Heart right ventricle (tissue), 16 donors: ENCODE data around the gene BRCA1. TPM values are rescaled to one million over a fixed set of nuclear protein-coding genes. Genes with fewer than 3 reads are reported as not detected.

Experiments
- ATAC-seq, 8 donors: fragments of 200-7000 bp; cut with Tn5 transposase; one replicate each; pipeline ENCODE4 v1.9.1; 2020; ENCODE audit warnings: mild to moderate bottlenecking in 8 of 8, moderate library complexity in 8 of 8, moderate number of reproducible peaks in 1 of 8
- DNase-seq, 2 donors: peaks; one replicate each; pipeline ENCODE4 v3.0.0-alpha.2; 2020
- H3K27ac ChIP-seq, 10 donors: fragments of 200-600 bp; sonication (generic) in 2 of 10; one replicate each; pipeline versions ENCODE4 v1.5.0 to v1.8.0; 2020 to 2022; ENCODE audit warnings: mild to moderate bottlenecking in 3 of 10
- H3K27me3 ChIP-seq, 7 donors: fragments of 200-600 bp; one replicate each; pipeline ENCODE4 v1.8.0; 2021 to 2022; ENCODE audit warnings: mild to moderate bottlenecking in 2 of 7
- H3K36me3 ChIP-seq, 9 donors: fragments of 200-600 bp; sonication (generic) in 1 of 9; one replicate each; pipeline versions ENCODE4 v1.5.0 to v1.8.0; 2020 to 2022; ENCODE audit warnings: mild to moderate bottlenecking in 2 of 9
- H3K4me1 ChIP-seq, 9 donors: fragments of 200-600 bp; sonication (generic) in 1 of 9; one replicate each; pipeline versions ENCODE4 v1.5.0 to v1.8.0; 2020 to 2022; ENCODE audit warnings: mild to moderate bottlenecking in 4 of 9
- H3K4me3 ChIP-seq, 10 donors: fragments of 200-600 bp; sonication (generic) in 2 of 10; one replicate each; pipeline versions ENCODE4 v1.5.0 to v1.8.0; 2020 to 2022; ENCODE audit warnings: mild to moderate bottlenecking in 7 of 10, moderate library complexity in 2 of 10
- H3K9me3 ChIP-seq, 11 donors: fragments of 200-600 bp in 10 of 11; sonication (generic) in 2 of 11; one replicate each; pipeline versions ENCODE4 v1.5.0 to v1.8.0; 2013 to 2022; ENCODE audit warnings: mild to moderate bottlenecking in 2 of 11, control low read depth in 1 of 11, moderate library complexity in 1 of 11
- CTCF ChIP-seq, 9 donors: fragments of 200-600 bp; sonication (generic) in 2 of 9; IDR thresholded peaks; one replicate each; pipeline versions ENCODE4 v1.5.0 to v1.8.0; 2021 to 2022; ENCODE audit warnings: antibody characterized with exemption in 9 of 9, mild to moderate bottlenecking in 5 of 9, moderate library complexity in 1 of 9
- WGBS, 2 donors: extraction: QIAGEN DNeasy Blood & Tissue Kit; methylation state at CpG; one replicate each; pipeline ENCODE4 v1.1.7; 2013; ENCODE audit warnings: inconsistent platforms in 1 of 2; 5-methylcytosine and 5-hydroxymethylcytosine counted together
- intact Hi-C, 10 donors: fragments of 100-400 bp; cut with DNase I; formaldehyde crosslinking; loops; one replicate each; pipeline versions ENCODE4 v1.11.1 to v1.14.2; 2022
- polyA plus RNA-seq, 2 donors: library from polyadenylated mRNA; stranded (reverse); fragments of 200-250 nt; gene quantifications; one replicate each; pipeline ENCODE4 v1.2.3, GENCODE V29; 2013
- total RNA-seq, 10 donors: library from RNA; stranded (reverse); fragmentation: NEBNext Ultra II Directional in 3 of 10; extraction: Animal tissue kit (Norgen Biotek cat#: 25700) in 3 of 10; gene quantifications; one replicate each; pipeline versions ENCODE4 v1.2.1 to v1.2.4, GENCODE V29; 2021 to 2023
- donor health status: Arrhythmogenic right ventricular cardiomyopathy.
- donor health status: ischemic (EF 13 %, LVEDD 7.1; RV severe dilation, severe dysfunction).
- donor health status: healthy with polysubstance abuse.
- donor health status: DM: no; HTN: yes; CAD: no.
- donor health status: DM: no; HTN: no; CAD: no.
- donor health status: ischemic (EF 25% LVEDD 6.9; RV normal size, moderate dysfunction).
- donor health status: ischemic (EF 25% LVEDD 5.7; RV mildly dilated, moderate dysfunction).
- donor health status: healthy.
- donor health status: DM: yes; HTN: yes; CAD: no.
- donor health status: Ischemic cardiomyopathy.
- donor health status: ischemic (EF 35%, LVEDD 5.7; RV mildly dilated, moderate dysfunction).
- donor health status: nonischemic (EF 11% LVEDD 7.7; RV severe dilation, severe dysfunction).
- donor health status: DM: yes; HTN: yes; CAD: no.
- donor health status: PGD.
- donor health status: ischemic (EF 29% LVEDD 5.4; RV normal size, mild dysfunction).
- donor health status: nonischemic (EF 23%, LVEDD 6.1; RV moderate dilation, normal function).

The BRCA1 gene
- total and polyA plus RNA-seq, 12 donors, result 2.2 to 12.0 (median 7.9) TPM

- WGBS, 2 donors, result 18 to 20% methylated on average over 5 of the region's 5 CpGs
- Histone ChIP-seq H3K9me3 (no peaks in the 10 kb centered on the region), H3K4me3 (peak overlapping the region in 8 of 10 donors; percentile 1 to 93 (median 80)), H3K36me3 (peaks cover 0 to 62% (median 28%) of the 10 kb centered on the region in 9 donors), H3K4me1 (peaks cover 5 to 43% (median 22%) of the 10 kb centered on the region in 9 donors), H3K27ac (peak overlapping the region in 9 of 10 donors; percentile 49 to 96 (median 89)), H3K27me3 (no peaks in the 10 kb centered on the region)
- DNase-seq (no peak), ATAC-seq (peak in 1 of 8 donors; percentile 2)
- no peak for TF ChIP-seq CTCF (IDR thresholded peaks at IDR 0.05)
- intact Hi-C loops, result loop anchor here in 1 of 10 donors (5.0 kb wide), 1 partner anchor 165 kb away; the partner anchor contains the start of gene PSME3
These were observed 127.7 kb downstream of the BRCA1 start for GRCh38 chr17:42997390-42997983.

Other genes with a start within 250 kb of the BRCA1 start
- not detected for gene G6PC1, start 224.6 kb downstream of the BRCA1 start, total RNA-seq
- not detected for gene G6PC1, start 224.6 kb downstream of the BRCA1 start, polyA plus RNA-seq
- gene AARSD1, start 160.9 kb downstream of the BRCA1 start, total RNA-seq, result 10 to 100 TPM; 20.0 to 34.7 (median 28.9) TPM
- 100 to 1,000 TPM in 1 of 2 donors, 10 to 100 TPM in 1; 55.8 to 125 TPM for gene AARSD1, start 160.9 kb downstream of the BRCA1 start, polyA plus RNA-seq
- gene PTGES3L, start 145.3 kb downstream of the BRCA1 start, total RNA-seq, result 10 to 100 TPM; 35.0 to 58.8 (median 40.5) TPM
- 10 to 100 TPM; 33.9 to 45.3 TPM for gene PTGES3L, start 145.3 kb downstream of the BRCA1 start, polyA plus RNA-seq
- gene RUNDC1, start 144.8 kb downstream of the BRCA1 start, total RNA-seq, result 10 to 100 TPM in 9 of 10 donors, 1 to 10 TPM in 1; 7.5 to 21.0 (median 11.6) TPM
- gene RUNDC1, start 144.8 kb downstream of the BRCA1 start, polyA plus RNA-seq, result 10 to 100 TPM in 1 of 2 donors, 1 to 10 TPM in 1; 5.6 to 10.2 TPM
- 100 to 1,000 TPM; 388 to 841 (median 519) TPM for gene RPL27, start 126.9 kb downstream of the BRCA1 start, total RNA-seq
- gene RPL27, start 126.9 kb downstream of the BRCA1 start, polyA plus RNA-seq, result 1,000 to 10,000 TPM; 1,760 to 2,790 TPM
- gene IFI35, start 118.6 kb downstream of the BRCA1 start, total RNA-seq, result 10 to 100 TPM in 6 of 10 donors, 1 to 10 TPM in 4; 7.0 to 61.6 (median 13.2) TPM
- gene IFI35, start 118.6 kb downstream of the BRCA1 start, polyA plus RNA-seq, result 10 to 100 TPM; 13.0 to 26.0 TPM
- gene VAT1, start 103.0 kb downstream of the BRCA1 start, total RNA-seq, result 10 to 100 TPM; 48.5 to 99.2 (median 70.8) TPM
- 10 to 100 TPM; 54.6 to 66.5 TPM for gene VAT1, start 103.0 kb downstream of the BRCA1 start, polyA plus RNA-seq
- gene RND2, start 100.1 kb downstream of the BRCA1 start, total RNA-seq, result 1 to 10 TPM in 1 of 10 donors, under 1 TPM in 9; 0.16 to 2.3 (median 0.51) TPM
- gene RND2, start 100.1 kb downstream of the BRCA1 start, polyA plus RNA-seq, result under 1 TPM; 0.14 to 0.95 TPM
- 100 to 1,000 TPM in 7 of 10 donors, 10 to 100 TPM in 3; 80.3 to 120 (median 107) TPM for gene NBR1, start 45.9 kb upstream of the BRCA1 start, total RNA-seq
- 10 to 100 TPM; 28.5 to 39.9 TPM for gene NBR1, start 45.9 kb upstream of the BRCA1 start, polyA plus RNA-seq
- 10 to 100 TPM in 1 of 10 donors, 1 to 10 TPM in 9; 1.9 to 10.4 (median 2.7) TPM for gene TMEM106A, start 86.5 kb upstream of the BRCA1 start, total RNA-seq
- gene TMEM106A, start 86.5 kb upstream of the BRCA1 start, polyA plus RNA-seq, result 1 to 10 TPM; 1.1 to 3.2 TPM
- gene CCDC200, start 103.3 kb upstream of the BRCA1 start, total RNA-seq, result not detected
- not detected for gene CCDC200, start 103.3 kb upstream of the BRCA1 start, polyA plus RNA-seq
- gene RNU2-1, start 108.6 kb upstream of the BRCA1 start, total RNA-seq, result 1,000 to 10,000 TPM in 8 of 10 donors, 100 to 1,000 TPM in 2; 802 to 4,475 (median 3,039) TPM
- not detected for gene RNU2-1, start 108.6 kb upstream of the BRCA1 start, polyA plus RNA-seq